ENCODE data around the gene C1orf87.

Gene C1orf87

DNA sequence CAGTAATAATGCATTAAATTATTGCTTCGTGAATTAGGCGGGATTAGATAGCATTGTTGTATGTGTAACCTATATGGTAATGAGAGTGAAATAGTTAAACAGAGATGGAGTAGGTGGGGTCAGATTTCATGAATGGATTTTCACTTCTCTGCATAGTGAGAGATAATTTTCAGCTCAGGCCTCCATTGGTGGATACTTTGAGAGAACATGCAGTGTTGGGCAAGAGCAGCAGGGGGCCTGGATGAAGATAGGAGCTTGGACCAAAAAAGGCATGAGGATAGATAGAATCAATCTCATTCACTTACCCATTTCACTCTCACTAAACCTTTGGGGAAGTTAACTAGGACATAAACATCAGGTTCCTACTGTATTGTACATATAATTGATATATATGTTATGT, 39.5 kb upstream of the C1orf87 start:
- no peak for ATAC-seq
- TF ChIP-seq ZNF70 (CRISPR knock-in tag; IDR thresholded peaks at IDR 0.05) (no peak), TSHZ2 (CRISPR knock-in tag; IDR thresholded peaks at IDR 0.05) (no peak), CREB5 (CRISPR knock-in tag; IDR thresholded peaks at IDR 0.05; ENCODE audit: low read depth) (no peak), ZC3H10 (CRISPR knock-in tag; IDR thresholded peaks at IDR 0.05) (no peak)
- TF ChIP-seq, protein P1, sequence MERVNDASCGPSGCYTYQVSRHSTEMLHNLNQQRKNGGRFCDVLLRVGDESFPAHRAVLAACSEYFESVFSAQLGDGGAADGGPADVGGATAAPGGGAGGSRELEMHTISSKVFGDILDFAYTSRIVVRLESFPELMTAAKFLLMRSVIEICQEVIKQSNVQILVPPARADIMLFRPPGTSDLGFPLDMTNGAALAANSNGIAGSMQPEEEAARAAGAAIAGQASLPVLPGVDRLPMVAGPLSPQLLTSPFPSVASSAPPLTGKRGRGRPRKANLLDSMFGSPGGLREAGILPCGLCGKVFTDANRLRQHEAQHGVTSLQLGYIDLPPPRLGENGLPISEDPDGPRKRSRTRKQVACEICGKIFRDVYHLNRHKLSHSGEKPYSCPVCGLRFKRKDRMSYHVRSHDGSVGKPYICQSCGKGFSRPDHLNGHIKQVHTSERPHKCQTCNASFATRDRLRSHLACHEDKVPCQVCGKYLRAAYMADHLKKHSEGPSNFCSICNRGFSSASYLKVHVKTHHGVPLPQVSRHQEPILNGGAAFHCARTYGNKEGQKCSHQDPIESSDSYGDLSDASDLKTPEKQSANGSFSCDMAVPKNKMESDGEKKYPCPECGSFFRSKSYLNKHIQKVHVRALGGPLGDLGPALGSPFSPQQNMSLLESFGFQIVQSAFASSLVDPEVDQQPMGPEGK (CRISPR knock-in tag; IDR thresholded peaks at IDR 0.05; ENCODE audit: borderline replicate concordance), result no peak
- TF ChIP-seq, protein P2, sequence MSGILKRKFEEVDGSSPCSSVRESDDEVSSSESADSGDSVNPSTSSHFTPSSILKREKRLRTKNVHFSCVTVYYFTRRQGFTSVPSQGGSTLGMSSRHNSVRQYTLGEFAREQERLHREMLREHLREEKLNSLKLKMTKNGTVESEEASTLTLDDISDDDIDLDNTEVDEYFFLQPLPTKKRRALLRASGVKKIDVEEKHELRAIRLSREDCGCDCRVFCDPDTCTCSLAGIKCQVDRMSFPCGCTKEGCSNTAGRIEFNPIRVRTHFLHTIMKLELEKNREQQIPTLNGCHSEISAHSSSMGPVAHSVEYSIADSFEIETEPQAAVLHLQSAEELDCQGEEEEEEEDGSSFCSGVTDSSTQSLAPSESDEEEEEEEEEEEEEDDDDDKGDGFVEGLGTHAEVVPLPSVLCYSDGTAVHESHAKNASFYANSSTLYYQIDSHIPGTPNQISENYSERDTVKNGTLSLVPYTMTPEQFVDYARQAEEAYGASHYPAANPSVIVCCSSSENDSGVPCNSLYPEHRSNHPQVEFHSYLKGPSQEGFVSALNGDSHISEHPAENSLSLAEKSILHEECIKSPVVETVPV (CRISPR knock-in tag; IDR thresholded peaks at IDR 0.05), result no peak

- TF ChIP-seq RARB (CRISPR knock-in tag; IDR thresholded peaks at IDR 0.05), result no peak
- TF ChIP-seq CREB5 (CRISPR knock-in tag; IDR thresholded peaks at IDR 0.05; ENCODE audit: low read depth), result no peak
- no peak for TF ChIP-seq BACH2 (CRISPR knock-in tag; IDR thresholded peaks at IDR 0.05; ENCODE audit: borderline replicate concordance)
- TF ChIP-seq, protein P3, sequence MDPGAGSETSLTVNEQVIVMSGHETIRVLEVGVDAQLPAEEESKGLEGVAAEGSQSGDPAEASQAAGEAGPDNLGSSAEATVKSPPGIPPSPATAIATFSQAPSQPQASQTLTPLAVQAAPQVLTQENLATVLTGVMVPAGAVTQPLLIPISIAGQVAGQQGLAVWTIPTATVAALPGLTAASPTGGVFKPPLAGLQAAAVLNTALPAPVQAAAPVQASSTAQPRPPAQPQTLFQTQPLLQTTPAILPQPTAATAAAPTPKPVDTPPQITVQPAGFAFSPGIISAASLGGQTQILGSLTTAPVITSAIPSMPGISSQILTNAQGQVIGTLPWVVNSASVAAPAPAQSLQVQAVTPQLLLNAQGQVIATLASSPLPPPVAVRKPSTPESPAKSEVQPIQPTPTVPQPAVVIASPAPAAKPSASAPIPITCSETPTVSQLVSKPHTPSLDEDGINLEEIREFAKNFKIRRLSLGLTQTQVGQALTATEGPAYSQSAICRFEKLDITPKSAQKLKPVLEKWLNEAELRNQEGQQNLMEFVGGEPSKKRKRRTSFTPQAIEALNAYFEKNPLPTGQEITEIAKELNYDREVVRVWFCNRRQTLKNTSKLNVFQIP (CRISPR knock-in tag; IDR thresholded peaks at IDR 0.05; ENCODE audit: borderline replicate concordance, low read depth), result no peak
- no peak for TF ChIP-seq ZNF70 (CRISPR knock-in tag; IDR thresholded peaks at IDR 0.05)
- no peak for TF ChIP-seq ZNF565 (CRISPR knock-in tag; conservative IDR thresholded peaks at IDR 0.05; ENCODE audit: low read depth)
- TF ChIP-seq ZFP30 (CRISPR knock-in tag; IDR thresholded peaks at IDR 0.05), result no peak
- TF ChIP-seq GLIS3 (CRISPR knock-in tag; IDR thresholded peaks at IDR 0.05), result no peak
- TF ChIP-seq TSHZ2 (CRISPR knock-in tag; IDR thresholded peaks at IDR 0.05), result no peak
- TF ChIP-seq OSR1 (CRISPR knock-in tag; IDR thresholded peaks at IDR 0.05), result no peak
Measured at GRCh38 chr1:60111716-60112115, 38.1 kb upstream of the C1orf87 start.

DNA sequence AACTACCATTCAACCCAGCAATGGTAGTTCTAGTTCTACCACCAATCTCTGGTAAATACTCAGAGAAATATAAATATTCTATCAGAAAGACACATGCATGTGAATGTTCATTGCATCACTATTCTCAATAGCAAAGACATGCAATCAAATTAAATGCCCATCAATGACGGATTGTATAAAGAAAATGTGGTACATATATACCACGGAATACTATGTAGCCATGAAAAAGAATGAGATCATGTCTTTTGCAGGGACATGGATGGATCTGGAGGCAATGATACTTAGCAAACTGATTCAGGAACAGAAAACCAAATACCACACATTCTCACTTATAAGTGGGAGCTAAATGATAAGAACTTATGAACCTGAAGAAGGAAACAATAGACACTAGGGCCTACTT, 37.5 kb upstream of the C1orf87 start:
- no peak for ATAC-seq
- peak; percentile 69 for TF ChIP-seq ZNF8 (CRISPR knock-in tag; IDR thresholded peaks at IDR 0.05)
- TF ChIP-seq CREB5 (CRISPR knock-in tag; IDR thresholded peaks at IDR 0.05; ENCODE audit: low read depth), result no peak

More at GRCh38 chr1:60111716-60112115, 38.1 kb upstream of the C1orf87 start:
- ATAC-seq, result no peak

Measured in SK-N-SH treated with all-trans-retinoic acid at 6 μM for 48 hours (cell line).